ENCODE results near the gene RPS6KA5. TPM values are rescaled to one million over a fixed set of nuclear protein-coding genes. Genes with fewer than 3 reads are reported as not detected.
"Not testable (repeated sequence)": the region's sequence is repeated elsewhere in the genome, so short reads cannot be mapped to it uniquely, and the experiment has no call there.

RPS6KA5 gene
- polyA plus RNA-seq, 1 donor: 5.6 TPM

- DNase-seq: no peak
Observed at GRCh38 chr14:90828642-90829487, 231.6 kb downstream of the RPS6KA5 start.

GRCh38 chr14:90827919-90828610, 232.4 kb downstream of the RPS6KA5 start:
- DNase-seq: peak; percentile 94

GRCh38 chr14:90823542-90823941, 236.9 kb downstream of the RPS6KA5 start:
- not testable (repeated sequence) for DNase-seq

- no peak for DNase-seq
Observed at GRCh38 chr14:90820958-90821357, 239.5 kb downstream of the RPS6KA5 start.

- no peak for DNase-seq
Observed at GRCh38 chr14:90819734-90820393, 240.6 kb downstream of the RPS6KA5 start.

- no peak for DNase-seq
Observed at GRCh38 chr14:90818715-90819114, 241.7 kb downstream of the RPS6KA5 start.

GRCh38 chr14:90816681-90817436, 243.6 kb downstream of the RPS6KA5 start:
- no peak for DNase-seq

GRCh38 chr14:90815822-90816662, 244.4 kb downstream of the RPS6KA5 start, which contains the start of gene TTC7B:
Gene TTC7B, minus strand, starts transcription at chr14:90816430. Its CDS starts 135 bp downstream, at chr14:90816295.
- peak; percentile 62 for DNase-seq

- no peak for DNase-seq
Observed at GRCh38 chr14:90815572-90815821, 244.9 kb downstream of the RPS6KA5 start.

GRCh38 chr14:90814806-90815571, 245.5 kb downstream of the RPS6KA5 start:
- no peak for DNase-seq

- DNase-seq: no peak
Observed at GRCh38 chr14:90813442-90813841, 247.0 kb downstream of the RPS6KA5 start.

- no peak for DNase-seq
Observed at GRCh38 chr14:90812109-90812508, 248.3 kb downstream of the RPS6KA5 start.

GRCh38 chr14:90811641-90812040, 248.8 kb downstream of the RPS6KA5 start:
- no peak for DNase-seq

GRCh38 chr14:90810806-90811205, 249.6 kb downstream of the RPS6KA5 start:
- DNase-seq: no peak

GRCh38 chr14:90809530-90810312, 250.7 kb downstream of the RPS6KA5 start:
- DNase-seq: no peak

- no peak for DNase-seq
Observed at GRCh38 chr14:90808759-90809529, 251.5 kb downstream of the RPS6KA5 start.

GRCh38 chr14:90807060-90807459, 253.4 kb downstream of the RPS6KA5 start:
- no peak for DNase-seq

GRCh38 chr14:90805662-90806540, 254.5 kb downstream of the RPS6KA5 start:
- no peak for DNase-seq

All from hindlimb muscle (tissue), 1 donor.